NCI-H69 (cell line): ENCODE measurements around the gene FOXO3.

Source experiments
- DNase-seq: peaks from one replicate; lab custom pipeline; 2025; lab: John Stamatoyannopoulos, UW

The FOXO3 gene

GRCh38 chr6:108684771-108685329, 124.1 kb downstream of the FOXO3 start:
- peak; percentile 46 for DNase-seq

DNA sequence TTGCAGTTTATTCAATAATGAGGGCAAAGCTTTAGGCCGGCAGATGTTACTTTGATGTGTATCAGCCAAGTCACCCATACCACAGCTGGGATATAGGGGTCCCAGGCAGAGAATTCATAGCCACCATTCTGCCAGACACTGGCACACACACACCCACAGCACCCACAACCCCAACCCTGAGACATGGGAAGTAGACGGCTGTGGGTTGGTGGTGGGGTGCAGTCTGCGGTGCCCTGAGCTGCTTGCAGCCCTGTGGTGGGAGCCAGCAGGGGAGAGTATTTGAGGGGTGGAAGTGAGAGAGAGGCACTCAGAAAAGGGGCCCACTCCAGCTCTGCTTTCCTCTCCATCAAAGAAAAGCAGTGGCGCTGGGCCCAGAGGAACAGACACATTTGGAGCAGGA, 125.3 kb downstream of the FOXO3 start:
- no peak for DNase-seq

GRCh38 chr6:108686896-108687295, 126.2 kb downstream of the FOXO3 start:
- DNase-seq: no peak

- DNase-seq: no peak
Measured at GRCh38 chr6:108687921-108688320, 127.2 kb downstream of the FOXO3 start.

GRCh38 chr6:108689272-108690161, 128.8 kb downstream of the FOXO3 start:
- DNase-seq: peak; percentile 55

DNA sequence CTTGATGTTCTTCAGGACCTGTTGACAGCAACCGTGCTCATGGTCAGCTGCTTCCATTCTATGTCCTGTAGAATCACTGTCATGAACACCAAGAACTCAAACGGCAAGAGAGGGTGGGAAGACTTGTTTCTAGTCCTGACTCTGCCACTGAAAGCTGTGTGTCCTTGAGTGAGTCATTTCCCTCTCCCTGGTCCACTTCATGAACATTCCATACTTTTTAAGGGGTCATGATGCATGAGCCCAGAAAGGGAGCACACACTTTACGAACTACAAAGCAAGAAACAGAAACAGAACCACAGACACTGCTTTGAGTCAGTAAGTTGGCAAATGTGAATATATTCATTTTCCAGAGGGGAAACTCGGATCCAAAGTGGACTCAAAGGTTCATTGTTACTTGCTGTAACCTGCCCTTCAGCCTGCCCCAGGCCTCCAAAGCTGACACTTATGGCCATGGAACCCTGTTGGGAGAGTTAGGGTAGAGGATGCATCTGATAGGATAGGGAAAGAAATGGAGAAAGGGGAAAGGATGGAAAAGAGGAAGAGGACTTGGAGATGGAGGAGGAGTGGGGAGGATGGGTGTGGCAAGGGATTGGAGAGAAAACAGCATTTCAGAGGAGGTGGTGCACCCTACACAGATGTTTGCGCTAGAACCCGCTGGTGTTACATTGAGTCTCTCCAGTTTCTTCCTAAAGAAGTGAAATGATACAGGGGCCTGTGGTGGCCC, 129.8 kb downstream of the FOXO3 start:
- DNase-seq: peak; percentile 22

DNA sequence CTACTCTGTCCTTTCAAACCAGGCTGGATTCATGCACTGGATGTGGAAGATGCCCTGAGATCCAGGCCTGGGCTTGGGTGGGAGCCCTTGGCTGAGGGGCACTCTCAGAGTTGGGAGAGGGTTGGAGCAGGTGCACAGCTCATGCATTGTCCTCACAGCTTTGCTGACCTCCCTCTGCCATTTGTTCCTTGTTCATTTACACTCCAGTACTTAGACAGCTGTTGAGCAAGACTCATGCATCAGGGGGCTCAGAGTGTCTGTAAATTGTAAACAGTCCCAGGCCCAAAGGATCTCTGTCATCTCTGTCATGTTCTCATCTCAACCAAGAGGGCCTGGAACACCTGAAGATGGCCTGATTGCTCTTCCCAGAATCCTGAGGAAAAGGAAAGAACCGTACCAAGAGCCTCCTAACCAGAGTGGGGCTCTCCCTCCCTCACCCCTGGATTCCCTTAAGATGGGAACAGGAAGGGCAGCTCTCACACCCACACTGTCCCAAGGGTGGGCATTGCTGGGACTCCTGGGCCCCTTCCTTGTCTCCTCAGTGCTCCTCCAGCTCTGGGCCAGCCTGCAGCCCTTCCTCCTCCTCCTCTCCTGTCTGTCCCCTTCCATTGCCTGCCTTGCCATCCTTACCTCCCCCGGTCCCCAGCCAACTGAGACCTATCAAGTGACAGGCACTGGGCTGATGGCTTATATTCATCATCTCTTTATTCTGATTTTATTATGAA, 132.9 kb downstream of the FOXO3 start:
- no peak for DNase-seq

DNA sequence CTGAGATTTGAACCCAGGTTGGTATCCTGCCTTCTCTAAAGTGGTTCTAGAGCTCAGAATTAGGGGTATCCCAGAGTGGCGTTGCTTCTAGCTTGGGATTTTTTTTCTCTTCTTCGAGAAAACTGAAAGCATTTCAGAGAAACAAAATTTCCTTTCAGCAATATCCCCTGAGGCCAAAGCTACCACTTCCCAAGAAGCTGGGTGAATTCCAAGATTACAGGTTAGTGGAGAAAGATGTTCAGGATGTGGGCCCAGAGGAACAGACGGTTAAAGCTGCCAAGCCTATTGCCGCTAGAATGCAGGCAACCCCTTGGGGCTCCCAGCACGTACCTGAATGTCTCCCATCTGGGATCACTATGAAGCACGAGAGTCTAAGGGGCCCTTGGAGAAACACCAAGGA, 134.1 kb downstream of the FOXO3 start:
- DNase-seq: no peak

GRCh38 chr6:108697561-108698161, 136.9 kb downstream of the FOXO3 start:
- no peak for DNase-seq

- DNase-seq: no peak
Measured at GRCh38 chr6:108698593-108699289, 138.0 kb downstream of the FOXO3 start.

- DNase-seq: peak; percentile 99
Measured at GRCh38 chr6:108699290-108700041, 138.7 kb downstream of the FOXO3 start.

DNA sequence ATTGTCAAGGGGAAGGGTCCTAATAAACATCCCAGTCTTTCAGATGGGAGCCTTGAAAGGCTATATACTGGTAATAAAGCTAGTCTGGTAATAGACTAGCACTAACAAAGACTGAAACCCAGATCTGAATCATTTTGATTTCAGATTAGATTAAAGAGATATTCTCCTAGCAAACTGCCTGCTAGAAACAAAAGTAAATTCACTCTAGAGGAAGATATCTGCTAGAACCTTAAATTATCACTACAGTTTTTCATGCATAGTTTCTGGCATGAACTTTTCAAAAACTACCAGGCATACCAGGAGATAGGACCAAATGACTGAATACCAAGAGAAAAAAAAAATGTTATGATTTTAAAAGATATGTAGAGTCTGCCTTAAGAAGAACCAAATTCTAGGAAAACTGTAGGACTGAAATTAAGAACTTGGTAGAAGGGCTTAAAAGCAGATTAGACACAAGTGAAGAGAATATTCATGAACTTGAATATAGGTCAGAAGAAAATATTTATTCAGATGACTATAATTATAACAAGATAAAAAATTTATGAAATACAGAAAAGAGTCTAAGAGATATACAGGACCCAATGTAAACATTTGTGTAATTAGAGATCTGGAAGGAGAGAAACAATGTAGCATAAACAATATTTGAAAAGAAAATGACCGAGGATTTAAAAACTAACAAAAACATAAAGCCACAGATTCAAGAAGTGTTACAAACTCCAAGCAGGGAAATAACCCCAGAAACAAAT, 141.6 kb downstream of the FOXO3 start:
- no peak for DNase-seq

- DNase-seq: no peak
Measured at GRCh38 chr6:108706649-108707048, 145.9 kb downstream of the FOXO3 start.

DNA sequence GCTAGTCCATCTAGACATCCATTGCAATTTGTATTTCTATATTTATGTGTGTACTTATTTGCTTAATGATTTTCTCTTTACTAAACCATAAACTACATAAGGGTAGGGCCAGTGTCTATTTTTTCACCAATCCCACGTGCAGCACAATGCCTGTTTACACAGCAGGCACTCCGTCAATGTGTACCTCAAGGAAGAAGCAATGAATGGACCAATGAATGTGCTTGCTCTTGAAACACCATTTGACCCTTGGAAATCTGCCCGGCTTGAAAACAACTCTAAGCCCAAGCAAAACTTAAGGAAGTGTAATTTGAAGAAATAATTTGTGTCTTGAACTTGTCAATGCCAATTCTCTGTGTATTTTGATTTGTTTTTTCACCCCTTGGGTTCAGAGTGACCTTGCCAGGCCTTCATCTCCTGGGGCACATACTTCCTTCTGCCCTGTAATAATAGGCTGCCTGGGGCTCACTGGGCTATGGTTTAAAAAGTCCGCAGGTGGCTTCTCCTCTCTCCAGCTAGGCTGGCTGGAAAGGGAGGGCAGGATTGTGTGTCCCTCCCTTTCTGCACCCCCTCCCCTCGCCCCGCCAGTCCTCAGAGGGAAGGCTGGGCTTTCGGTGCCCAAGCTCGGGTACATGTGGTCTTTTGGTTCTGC, 146.7 kb downstream of the FOXO3 start:
- DNase-seq: peak; percentile 96

DNA sequence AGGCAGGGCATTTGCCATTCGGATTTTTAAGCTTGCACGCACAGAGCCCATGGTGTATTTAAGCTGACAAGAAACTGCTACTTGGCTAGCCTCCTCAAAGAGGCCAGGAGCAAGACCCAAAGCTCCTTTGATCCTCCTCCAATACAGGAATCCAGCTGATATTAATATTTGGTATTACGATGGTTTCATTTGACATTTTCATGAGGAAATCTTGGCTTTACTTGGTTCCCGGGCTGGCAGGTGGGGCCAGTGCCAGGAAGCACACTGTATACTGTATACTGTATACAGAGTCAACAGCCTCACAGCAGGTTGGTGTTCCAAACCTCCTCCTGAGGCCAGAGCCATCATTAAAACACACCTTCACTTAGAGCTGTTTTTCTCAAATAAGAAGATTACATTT, 149.3 kb downstream of the FOXO3 start:
- peak; percentile 44 for DNase-seq

DNA sequence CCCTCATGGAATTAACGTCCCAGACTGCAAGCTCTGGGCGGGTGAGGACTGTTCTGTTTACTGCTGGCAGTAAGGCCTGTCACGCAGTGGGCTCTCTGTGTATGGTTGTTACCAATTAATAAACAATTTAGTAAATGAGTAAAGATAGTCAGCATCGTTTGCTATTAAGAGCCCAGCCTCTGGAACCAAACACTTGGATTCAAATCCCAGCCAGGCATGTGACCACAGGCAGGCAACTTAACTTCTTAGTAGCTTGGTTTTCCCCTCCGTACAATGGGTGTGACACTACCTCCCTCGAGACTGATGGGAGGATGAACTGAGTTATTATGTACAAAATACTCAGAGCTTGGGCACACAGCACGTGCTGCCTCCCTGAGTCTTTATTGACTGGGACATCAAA, 149.8 kb downstream of the FOXO3 start:
- DNase-seq: no peak

GRCh38 chr6:108711071-108711470, 150.4 kb downstream of the FOXO3 start:
- no peak for DNase-seq

GRCh38 chr6:108711826-108712225, 151.1 kb downstream of the FOXO3 start:
- DNase-seq: no peak

DNA sequence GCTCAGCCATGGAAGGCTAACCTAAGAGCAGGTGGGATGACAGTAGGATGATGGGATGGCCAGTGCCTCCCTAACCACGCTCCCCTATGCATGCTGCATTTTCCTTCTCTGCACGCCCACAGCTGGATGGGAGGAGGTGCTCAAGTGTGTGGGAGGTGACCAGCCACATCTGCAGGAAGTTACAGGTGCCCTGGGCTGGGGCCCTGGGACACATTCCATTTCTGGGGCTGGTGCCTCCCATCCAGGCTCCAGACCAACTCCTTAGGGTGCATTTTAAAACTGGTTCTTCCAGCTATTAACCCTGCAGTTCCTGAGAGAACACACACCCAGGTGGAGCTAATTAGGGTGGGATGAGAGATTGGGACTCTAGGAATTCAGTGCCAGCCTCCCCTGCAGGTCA, 152.2 kb downstream of the FOXO3 start:
- DNase-seq: no peak
